Measurements from ENCODE around the gene SLC35F4. TPM values are rescaled to one million over a fixed set of nuclear protein-coding genes. Genes with fewer than 3 reads are reported as not detected.

Gene SLC35F4
- total and polyA plus RNA-seq, 11 donors: not detected

- Histone ChIP-seq H3K36me3 (no peaks in the 10 kb centered on the region), H3K4me1 (no peaks in the 10 kb centered on the region), H3K27ac (no peak overlapping the region), H3K9me3 (peaks cover 0 to 9% (median under 1%) of the 10 kb centered on the region in 12 donors), H3K4me3 (no peak overlapping the region), H3K27me3 (no peaks in the 10 kb centered on the region)
- ATAC-seq (no peak), DNase-seq (no peak)
- TF ChIP-seq, protein P1, sequence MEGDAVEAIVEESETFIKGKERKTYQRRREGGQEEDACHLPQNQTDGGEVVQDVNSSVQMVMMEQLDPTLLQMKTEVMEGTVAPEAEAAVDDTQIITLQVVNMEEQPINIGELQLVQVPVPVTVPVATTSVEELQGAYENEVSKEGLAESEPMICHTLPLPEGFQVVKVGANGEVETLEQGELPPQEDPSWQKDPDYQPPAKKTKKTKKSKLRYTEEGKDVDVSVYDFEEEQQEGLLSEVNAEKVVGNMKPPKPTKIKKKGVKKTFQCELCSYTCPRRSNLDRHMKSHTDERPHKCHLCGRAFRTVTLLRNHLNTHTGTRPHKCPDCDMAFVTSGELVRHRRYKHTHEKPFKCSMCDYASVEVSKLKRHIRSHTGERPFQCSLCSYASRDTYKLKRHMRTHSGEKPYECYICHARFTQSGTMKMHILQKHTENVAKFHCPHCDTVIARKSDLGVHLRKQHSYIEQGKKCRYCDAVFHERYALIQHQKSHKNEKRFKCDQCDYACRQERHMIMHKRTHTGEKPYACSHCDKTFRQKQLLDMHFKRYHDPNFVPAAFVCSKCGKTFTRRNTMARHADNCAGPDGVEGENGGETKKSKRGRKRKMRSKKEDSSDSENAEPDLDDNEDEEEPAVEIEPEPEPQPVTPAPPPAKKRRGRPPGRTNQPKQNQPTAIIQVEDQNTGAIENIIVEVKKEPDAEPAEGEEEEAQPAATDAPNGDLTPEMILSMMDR (IDR thresholded peaks at IDR 0.05): no peak
- TF ChIP-seq POLR2A (IDR thresholded peaks at IDR 0.05): no peak
- 61 to 80% (median 67%) methylated on average over 5 of the region's 5 CpGs for WGBS, 4 donors
- intact Hi-C loops (cut with DNase I): no loop called here
Measured at GRCh38 chr14:57657487-57657886, 208.4 kb downstream of the SLC35F4 start.

GRCh38 chr14:57656853-57657252, 209.0 kb downstream of the SLC35F4 start:
- DNase-seq (no peak), ATAC-seq (no peak)
- Histone ChIP-seq H3K9me3 (peaks cover 0 to 3% (median 0%) of the 10 kb centered on the region in 12 donors), H3K4me3 (no peak overlapping the region), H3K36me3 (no peaks in the 10 kb centered on the region), H3K4me1 (no peaks in the 10 kb centered on the region), H3K27ac (no peak overlapping the region), H3K27me3 (no peaks in the 10 kb centered on the region)
- TF ChIP-seq, protein P1 (IDR thresholded peaks at IDR 0.05): no peak
- TF ChIP-seq POLR2A (IDR thresholded peaks at IDR 0.05): no peak
- 57 to 72% (median 65%) methylated on average over 3 of the region's 3 CpGs for WGBS, 4 donors
- intact Hi-C loops (cut with DNase I): no loop called here

DNA sequence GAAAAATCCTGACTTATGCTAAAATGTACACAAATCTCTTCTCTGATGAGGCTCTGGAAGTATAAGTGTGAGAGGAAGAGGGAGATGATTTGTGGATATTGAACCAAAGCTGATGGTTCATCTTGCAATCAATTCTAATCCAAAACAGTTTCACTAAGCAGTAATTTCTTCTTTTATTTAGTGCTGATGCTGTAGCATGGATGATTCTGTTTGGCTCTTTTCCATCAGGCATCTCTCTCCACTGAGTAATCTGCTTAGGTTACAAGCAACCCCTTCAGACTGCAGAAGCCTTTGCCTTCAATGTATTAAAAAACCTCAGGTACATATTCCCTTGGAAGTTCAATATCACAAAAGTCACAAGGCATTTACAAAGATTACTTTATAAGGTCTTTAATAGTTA, 213.1 kb downstream of the SLC35F4 start:
- Histone ChIP-seq H3K4me1 (no peaks in the 10 kb centered on the region), H3K9me3 (no peaks in the 10 kb centered on the region), H3K27me3 (no peaks in the 10 kb centered on the region), H3K36me3 (no peaks in the 10 kb centered on the region), H3K27ac (no peak overlapping the region), H3K4me3 (no peak overlapping the region)
- intact Hi-C loops (cut with DNase I): no loop called here
- TF ChIP-seq, protein P1 (IDR thresholded peaks at IDR 0.05): no peak
- no peak for TF ChIP-seq POLR2A (IDR thresholded peaks at IDR 0.05)
- DNase-seq (no peak), ATAC-seq (no peak)

GRCh38 chr14:57641776-57642175, 224.1 kb downstream of the SLC35F4 start:
- H3K4me3 ChIP-seq: no peak overlapping the region
- no peaks in the 10 kb centered on the region for H3K4me1 ChIP-seq
- TF ChIP-seq POLR2A (IDR thresholded peaks at IDR 0.05): no peak
- TF ChIP-seq, protein P1 (IDR thresholded peaks at IDR 0.05): no peak
- no peak overlapping the region for H3K27ac ChIP-seq
- no peaks in the 10 kb centered on the region for H3K9me3 ChIP-seq
- no peaks in the 10 kb centered on the region for H3K27me3 ChIP-seq
- WGBS, 4 donors: 27 to 65% (median 44%) methylated on average over 1 of the region's 1 CpG
- intact Hi-C loops (cut with DNase I): no loop called here
- DNase-seq (no peak), ATAC-seq (no peak)
- no peaks in the 10 kb centered on the region for H3K36me3 ChIP-seq
